BJ (cell line): ENCODE results near the gene SGK1. TPM values are rescaled to one million over a fixed set of nuclear protein-coding genes. Genes with fewer than 3 reads are reported as not detected.
"Not testable (repeated sequence)": the region's sequence is repeated elsewhere in the genome, so short reads cannot be mapped to it uniquely, and the experiment has no call there.

Source experiments
- CTCF ChIA-PET: fragments of 350-600 bp; formaldehyde crosslinking; extraction: SDS; loops from one replicate; lab custom pipeline; 2021; ENCODE audit warnings: antibody characterized with exemption, inconsistent platforms; lab: Yijun Ruan, JAX
- POLR2A ChIA-PET: fragments of 300-600 bp; sonication (Branson Sonifier 250); formaldehyde crosslinking; extraction: SDS; loops from one replicate; lab custom pipeline; 2021; ENCODE audit warnings: antibody characterized with exemption; lab: Charles Lee
- DNase-seq: peaks from one replicate; pipeline ENCODE4 v3.0.0-alpha.2; 2011; ENCODE audit warnings: low read depth
- H3K27me3 ChIP-seq: 2 replicates; pipeline ENCODE4 v1.6.0; 2011; ENCODE audit warnings: low read length; ENCODE audit not compliant: control insufficient read depth, insufficient read depth
- H3K36me3 ChIP-seq: 2 replicates; pipeline ENCODE4 v1.5.1; 2011; ENCODE audit warnings: low read length; ENCODE audit not compliant: control insufficient read depth, insufficient read depth
- H3K4me3 ChIP-seq: 2 replicates; pipeline ENCODE4 v1.5.1; 2011; ENCODE audit warnings: low read depth, mild to moderate bottlenecking, control low read depth, low read length
- CTCF ChIP-seq: IDR thresholded peaks from 2 replicates; pipeline ENCODE4 v1.5.1; 2011; ENCODE audit warnings: low read depth, mild to moderate bottlenecking, control low read depth, inconsistent platforms, low read length, moderate library complexity; ENCODE audit not compliant: insufficient read depth
- polyA plus RNA-seq: library from polyadenylated mRNA; depleted of rRNA; stranded (reverse); fragments of >200 nt; gene quantifications from 2 replicates; pipeline ENCODE4 v1.2.3, GENCODE V29; 2011

SGK1 gene
- polyA plus RNA-seq, 1 experiment, result 179 TPM

- ChIA-PET POLR2A (no interaction called here), CTCF (interaction anchor here (0.7 kb wide), 1 partner anchor 14 kb away, joined by 3 read pairs; no protein-coding TSS in a partner anchor)
- DNase-seq, result no peak
- H3K4me3 ChIP-seq, result no peak overlapping the region
- no peaks in the 10 kb centered on the region for H3K36me3 ChIP-seq
- TF ChIP-seq CTCF, result no peak
- no peaks in the 10 kb centered on the region for H3K27me3 ChIP-seq
Measured at GRCh38 chr6:134238960-134239795, 78.7 kb downstream of the SGK1 start.

GRCh38 chr6:134238006-134238405 lies 79.9 kb downstream of the SGK1 start:
- ChIA-PET POLR2A (no interaction called here), CTCF (no interaction called here)
- no peak for TF ChIP-seq CTCF
- no peak overlapping the region for H3K4me3 ChIP-seq
- no peaks in the 10 kb centered on the region for H3K36me3 ChIP-seq
- DNase-seq, result no peak
- H3K27me3 ChIP-seq, result no peaks in the 10 kb centered on the region

DNA sequence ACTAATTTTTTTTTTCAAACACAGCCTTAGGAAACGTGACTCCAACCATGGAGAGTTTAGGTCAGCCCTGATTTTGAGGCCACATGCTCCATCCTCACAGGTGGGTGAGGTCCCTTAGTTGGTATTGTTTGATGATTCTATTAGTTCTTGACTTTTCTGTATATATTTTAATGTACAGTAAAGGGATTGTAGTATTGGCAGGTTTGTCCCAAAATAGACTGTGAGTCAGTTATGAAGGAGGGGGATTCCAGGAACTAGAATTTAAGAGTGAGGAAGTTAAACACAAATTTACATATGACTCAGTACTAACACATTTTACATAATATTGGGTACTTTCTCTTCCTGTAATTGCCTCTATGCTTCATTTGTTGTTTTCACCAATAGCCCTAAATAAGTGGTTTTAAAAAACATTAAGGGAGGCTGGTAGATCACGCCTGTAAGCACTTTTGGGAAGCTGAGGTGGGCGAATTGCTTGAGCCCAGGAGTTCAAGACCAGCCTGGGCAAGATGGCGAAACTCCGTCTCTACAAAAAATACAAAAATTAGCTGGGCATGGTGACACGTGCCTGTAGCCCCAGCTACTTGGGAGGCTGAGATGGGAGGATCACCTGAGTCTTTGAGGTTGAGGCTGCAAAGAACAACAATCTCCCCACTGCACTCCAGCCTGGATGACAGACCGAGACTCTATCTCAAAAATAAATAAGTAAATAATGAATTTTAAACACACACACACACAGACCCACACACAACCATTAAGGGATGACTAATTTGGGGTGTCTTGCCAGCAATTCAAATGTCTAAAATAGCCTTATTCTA lies 81.8 kb downstream of the SGK1 start:
- no peaks in the 10 kb centered on the region for H3K36me3 ChIP-seq
- no peak overlapping the region for H3K4me3 ChIP-seq
- ChIA-PET POLR2A (no interaction called here), CTCF (no interaction called here)
- no peaks in the 10 kb centered on the region for H3K27me3 ChIP-seq
- no peak for DNase-seq
- no peak for TF ChIP-seq CTCF

- POLR2A ChIA-PET, H3K4me3 ChIP-seq, H3K36me3 ChIP-seq, H3K27me3 ChIP-seq, DNase-seq, CTCF ChIA-PET: not testable (repeated sequence)
Measured at GRCh38 chr6:134235334-134235733, 82.6 kb downstream of the SGK1 start.

DNA sequence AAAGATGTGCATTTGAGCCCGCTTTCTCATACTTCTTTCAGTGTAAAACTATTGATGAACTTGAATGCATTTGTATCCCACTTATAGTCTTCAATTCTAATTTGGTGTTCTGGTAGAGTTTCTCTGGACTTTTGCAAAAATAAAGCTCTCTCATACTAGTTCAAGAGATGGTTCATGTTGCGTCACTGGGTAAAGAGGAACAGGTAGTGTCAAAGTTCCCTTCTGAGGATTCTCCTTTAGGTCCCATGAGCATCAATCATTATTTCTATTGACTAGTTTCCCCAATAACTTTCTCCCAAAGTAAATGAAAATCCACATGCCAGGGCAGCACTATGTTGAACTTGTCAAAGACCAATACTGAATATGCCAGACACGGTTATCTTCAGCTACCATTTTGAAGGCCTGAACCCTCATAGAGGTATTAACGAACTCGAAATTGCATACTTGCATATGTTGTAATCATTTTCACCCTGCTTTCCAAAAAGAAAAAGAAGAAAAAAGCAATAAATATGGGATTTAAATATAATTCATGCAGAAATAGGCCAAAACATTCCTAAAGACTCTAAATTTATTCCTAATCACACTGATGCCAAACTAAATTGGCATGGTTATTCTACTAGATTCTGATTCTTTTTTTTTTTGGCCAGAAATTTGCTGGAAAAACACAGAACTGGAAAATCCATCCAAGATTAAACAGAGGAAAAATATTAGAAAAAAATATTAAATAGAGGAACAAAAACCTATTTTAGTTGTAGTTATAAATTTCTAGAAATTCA lies 84.5 kb downstream of the SGK1 start:
- H3K27me3 ChIP-seq, result no peaks in the 10 kb centered on the region
- DNase-seq, result no peak
- H3K36me3 ChIP-seq, result no peaks in the 10 kb centered on the region
- no peak overlapping the region for H3K4me3 ChIP-seq
- no peak for TF ChIP-seq CTCF
- ChIA-PET POLR2A (interaction anchor here (0.7 kb wide), 1 partner anchor 66 kb away, joined by 5 read pairs; no protein-coding TSS in a partner anchor), CTCF (no interaction called here)
